H1 (cell line): ENCODE data around the gene RHBDF2. TPM values are rescaled to one million over a fixed set of nuclear protein-coding genes. Genes with fewer than 3 reads are reported as not detected.

Experiments
- CTCF ChIA-PET: fragments of 300-600 bp; sonication (Branson Sonifier 250); formaldehyde crosslinking; loops from one replicate; lab custom pipeline; 2021; ENCODE audit not compliant: partially characterized antibody; lab: Charles Lee
- POLR2A ChIA-PET: fragments of 300-600 bp; sonication (Branson Sonifier 250); formaldehyde crosslinking; loops from one replicate; lab custom pipeline; 2021; ENCODE audit warnings: inconsistent platforms; ENCODE audit not compliant: partially characterized antibody; lab: Charles Lee
- DNase-seq, 2 experiments: peaks; one replicate each; pipeline versions ENCODE4 v3.0.0 to v3.0.0-alpha.2; 2010 to 2022; ENCODE audit warnings: low spot score in 2 of 2, low read depth in 1 of 2, mixed read lengths in 1 of 2
- FAIRE-seq: peaks from 2 replicates; lab custom pipeline; 2011; peaks lifted over from hg19 to GRCh38; lab: Jason Lieb, UNC
- H2AFZ ChIP-seq: 2 replicates; pipeline ENCODE4 v1.8.1; 2012; ENCODE audit warnings: low read length, inconsistent platforms
- H2AK5ac ChIP-seq: 2 replicates; pipeline ENCODE4 v1.6.1; 2013; ENCODE audit warnings: low read depth, low read length
- H2BK120ac ChIP-seq: replicated peaks from 2 replicates; pipeline ENCODE3; 2013; ENCODE audit warnings: low read depth, low read length, inconsistent platforms
- H2BK12ac ChIP-seq: 2 replicates; pipeline ENCODE4 v1.6.1; 2013; ENCODE audit warnings: low read depth, low read length
- H2BK15ac ChIP-seq: 2 replicates; pipeline ENCODE4 v1.6.1; 2013; ENCODE audit warnings: low read length
- H2BK20ac ChIP-seq: 2 replicates; pipeline ENCODE4 v1.6.1; 2013; ENCODE audit warnings: low read length
- H2BK5ac ChIP-seq: 2 replicates; pipeline ENCODE4 v1.6.1; 2013; ENCODE audit warnings: low read depth, low read length
- H3K14ac ChIP-seq: 2 replicates; pipeline ENCODE4 v1.6.1; 2013; ENCODE audit warnings: inconsistent platforms; ENCODE audit not compliant: insufficient read length
- H3K18ac ChIP-seq: 2 replicates; pipeline ENCODE4 v1.6.1; 2013; ENCODE audit warnings: low read length; ENCODE audit errors: extremely low read depth
- H3K23ac ChIP-seq: 2 replicates; pipeline ENCODE4 v1.6.1; 2013; ENCODE audit warnings: inconsistent platforms; ENCODE audit not compliant: insufficient read length
- H3K23me2 ChIP-seq: 2 replicates; pipeline ENCODE4 v1.6.1; 2013; ENCODE audit warnings: low read depth, low read length
- H3K27ac ChIP-seq: 2 replicates; pipeline ENCODE4 v1.6.1; 2011; ENCODE audit warnings: low read depth, low read length, inconsistent platforms
- H3K27me3 ChIP-seq, 4 experiments: replicated peaks in 1 of 4; 1 replicate in 1 of 4; 2 replicates in 3 of 4; pipeline versions ENCODE4 v1.6.1 to v1.8.1; 2011 to 2013; ENCODE audit warnings: low read length in 3 of 4, mild to moderate bottlenecking in 3 of 4, inconsistent platforms in 2 of 4, mixed read lengths in 2 of 4, moderate library complexity in 1 of 4; ENCODE audit not compliant: control insufficient read depth in 3 of 4, insufficient read depth in 3 of 4; ENCODE audit errors: extremely low read depth in 1 of 4
- H3K36me3 ChIP-seq, 4 experiments: 2 replicates each; pipeline versions ENCODE4 v1.6.1 to v1.8.1; 2011 to 2013; ENCODE audit warnings: mild to moderate bottlenecking in 4 of 4, low read length in 3 of 4, moderate library complexity in 2 of 4, control low read depth in 1 of 4, inconsistent platforms in 1 of 4; ENCODE audit not compliant: insufficient read depth in 4 of 4, control insufficient read depth in 2 of 4
- H3K4ac ChIP-seq: replicated peaks from 2 replicates; pipeline ENCODE3; 2013; ENCODE audit warnings: low read length, low read depth, mixed read lengths, inconsistent platforms; ENCODE audit not compliant: insufficient read length
- H3K4me1 ChIP-seq, 4 experiments: replicated peaks in 1 of 4; 1 replicate in 1 of 4; 2 replicates in 3 of 4; pipeline versions ENCODE4 v1.6.1 to v1.8.1; 2011 to 2013; ENCODE audit warnings: low read length in 3 of 4, inconsistent platforms in 2 of 4, mixed read lengths in 1 of 4; ENCODE audit not compliant: insufficient read depth in 4 of 4, control insufficient read depth in 3 of 4
- H3K4me2 ChIP-seq, 2 experiments: 2 replicates each; pipeline versions ENCODE4 v1.6.1 to v1.8.1; 2011 to 2013; ENCODE audit warnings: low read depth in 2 of 2, low read length in 2 of 2, control low read depth in 1 of 2, inconsistent platforms in 1 of 2, mild to moderate bottlenecking in 1 of 2; ENCODE audit not compliant: insufficient read depth in 1 of 2
- H3K4me3 ChIP-seq, 4 experiments: fragments of 200-600, 300-600 bp in 1 of 4; sonication (generic), shearing (Covaris generic), sonication (Bioruptor Twin) in 1 of 4; 2 replicates each; pipeline versions ENCODE4 v1.5.1 to v1.8.1; 2011 to 2016; ENCODE audit warnings: low read length in 4 of 4, low read depth in 3 of 4, control low read depth in 2 of 4, inconsistent platforms in 2 of 4, mild to moderate bottlenecking in 2 of 4, mixed read lengths in 1 of 4, moderate library complexity in 1 of 4; ENCODE audit not compliant: insufficient read depth in 2 of 4; ENCODE audit errors: extremely low read depth in 1 of 4
- H3K56ac ChIP-seq: replicated peaks from 2 replicates; pipeline ENCODE3; 2013; ENCODE audit warnings: low read depth, mild to moderate bottlenecking, mixed read lengths, low read length, inconsistent platforms; ENCODE audit not compliant: insufficient read length
- H3K79me1 ChIP-seq: 2 replicates; pipeline ENCODE4 v1.6.1; 2013; ENCODE audit warnings: low read depth, low read length, control low read depth
- H3K79me2 ChIP-seq, 2 experiments: 2 replicates each; pipeline versions ENCODE4 v1.6.1 to v1.8.1; 2012 to 2013; ENCODE audit warnings: low read length in 2 of 2, mild to moderate bottlenecking in 2 of 2, inconsistent platforms in 1 of 2; ENCODE audit not compliant: insufficient read depth in 2 of 2, control insufficient read depth in 1 of 2
- H3K9ac ChIP-seq, 4 experiments: replicated peaks in 1 of 4; 1 replicate in 1 of 4; 2 replicates in 3 of 4; pipeline versions ENCODE4 v1.6.1 to v1.8.1; 2011 to 2013; ENCODE audit warnings: low read depth in 3 of 4, low read length in 3 of 4, control low read depth in 2 of 4, mild to moderate bottlenecking in 2 of 4, moderate library complexity in 2 of 4, inconsistent platforms in 1 of 4; ENCODE audit errors: extremely low read depth in 1 of 4
- H3K9me3 ChIP-seq, 2 experiments: 2 replicates each; pipeline versions ENCODE4 v1.6.1 to v1.8.1; 2012 to 2013; ENCODE audit warnings: mild to moderate bottlenecking in 2 of 2, moderate library complexity in 2 of 2, control low read depth in 1 of 2, inconsistent platforms in 1 of 2, low read depth in 1 of 2, low read length in 1 of 2, mixed read lengths in 1 of 2; ENCODE audit not compliant: insufficient read depth in 2 of 2
- H4K20me1 ChIP-seq, 2 experiments: replicated peaks in 1 of 2; 2 replicates each; pipeline versions ENCODE3 to v1.8.1; 2011 to 2013; ENCODE audit warnings: inconsistent platforms in 2 of 2, low read length in 2 of 2, mild to moderate bottlenecking in 1 of 2; ENCODE audit not compliant: insufficient read depth in 2 of 2, control insufficient read depth in 1 of 2
- H4K5ac ChIP-seq: 2 replicates; pipeline ENCODE4 v1.6.1; 2013; ENCODE audit warnings: low read length, low read depth, mixed read lengths, inconsistent platforms; ENCODE audit not compliant: insufficient read length
- H4K8ac ChIP-seq: 2 replicates; pipeline ENCODE4 v1.8.0; 2013; ENCODE audit warnings: mild to moderate bottlenecking, moderate library complexity, low read length, inconsistent platforms; ENCODE audit not compliant: insufficient read depth; ENCODE audit errors: extremely low read depth
- H4K91ac ChIP-seq: replicated peaks from 2 replicates; pipeline ENCODE3; 2013; ENCODE audit warnings: low read length, mixed read lengths, inconsistent platforms; ENCODE audit not compliant: insufficient read length
- BRCA1 ChIP-seq: IDR thresholded peaks from 2 replicates; pipeline ENCODE4 v1.6.1; 2012; ENCODE audit warnings: low read depth, low read length, improper control_type of control experiment
- WGBS, 2 experiments: shearing (Covaris generic) in 1 of 2; methylation state at CpG; one replicate each; pipeline versions ENCODE4 v1.1.6 to v1.1.7; 2013 to 2015; ENCODE audit warnings: low lambda C conversion rate in 2 of 2, mixed read lengths in 2 of 2, inconsistent platforms in 1 of 2, low coverage in 1 of 2, missing lambda C conversion rate in 1 of 2; ENCODE audit not compliant: insufficient replicate concordance in 2 of 2, insufficient coverage in 1 of 2, insufficient read length in 1 of 2; ENCODE audit errors: extremely low coverage in 1 of 2, missing lambda C conversion rate in 1 of 2; 5-methylcytosine and 5-hydroxymethylcytosine counted together
- polyA plus RNA-seq, 7 experiments: library from polyadenylated mRNA; depleted of rRNA in 3 of 7; stranded (reverse) in 5 of 7; unstranded in 2 of 7; fragments of >200 nt in 5 of 7; fragments of 200-250 nt in 2 of 7; gene quantifications; 1 replicate in 5 of 7; 2 replicates in 1 of 7; 4 replicates in 1 of 7; pipeline versions ENCODE4 v1.2.1 to v1.2.3, GENCODE V29; 2011 to 2013; ENCODE audit warnings: missing spikeins in 2 of 7, mixed read lengths in 2 of 7
- total RNA-seq: library from RNA; stranded (reverse); fragmentation: NEBNext Ultra II Directional; extraction: Animal tissue kit (Norgen Biotek cat#: 25700); gene quantifications from 2 replicates; pipeline ENCODE4 v1.2.1, GENCODE V29; 2021

The RHBDF2 gene
- total and polyA plus RNA-seq, 2 of the 8 experiments (the other 6 are each of a cell fraction or from before 2014, with no cell fraction given): 21.2 to 25.9 TPM

GRCh38 chr17:76521262-76521661 is 20.0 kb upstream of the RHBDF2 start:
- Histone ChIP-seq H2BK20ac (no peak overlapping the region), H3K23ac (no peak overlapping the region), H2AK5ac (no peak overlapping the region), H3K56ac (no peak overlapping the region), H3K79me2 (no peaks in the 10 kb centered on the region), H3K9ac (no peak overlapping the region), H3K9me3 (no peaks in the 10 kb centered on the region), H3K14ac (no peak overlapping the region), H3K4me2 (no peak overlapping the region), H4K5ac (no peak overlapping the region), H3K27me3 (peaks cover 0 to 5% (median 0%) of the 10 kb centered on the region in 4 experiments; a peak in 3 of 7 replicates), H2BK12ac (no peak overlapping the region), H4K20me1 (peaks cover 0 to 1% of the 10 kb centered on the region in 2 experiments), H2BK15ac (no peak overlapping the region), H3K4me1 (peaks cover 0 to 12% (median 3%) of the 10 kb centered on the region in 4 experiments; a peak in 4 of 7 replicates), H3K4ac (no peak overlapping the region), H3K36me3 (no peaks in the 10 kb centered on the region), H4K8ac (0 out of 2 replicates have a peak overlapping the region, but pooled peaks have one; percentile 36), H3K18ac (no peak overlapping the region), H2AFZ (no peak overlapping the region), H3K23me2 (no peaks in the 10 kb centered on the region), H2BK120ac (no peak overlapping the region), H3K4me3 (no peak overlapping the region), H3K27ac (no peak overlapping the region), H3K79me1 (no peaks in the 10 kb centered on the region; the same call in 1 of the 2 replicates), H2BK5ac (no peak overlapping the region), H4K91ac (no peak overlapping the region)
- DNase-seq (no peak), FAIRE-seq (no peak)
- POLR2A ChIA-PET: interaction anchor here (1.2 to 6.3 kb wide), 2 partner anchors 19 to 38 kb away, joined by 3 to 42 read pairs; partner anchors contain the start of gene PRCD
- CTCF ChIA-PET: interaction anchor here (0.6 to 10.8 kb wide), 15 partner anchors 8 to 193 kb away, joined by 3 to 260 read pairs (median 4); partner anchors contain the start of genes CYGB, PRCD and RHBDF2
- 93% methylated on average over 7 of the region's 7 CpGs; no CpG with 5 or more reads in 1 of the 2 experiments for WGBS, 2 experiments
- TF ChIP-seq BRCA1: no peak
